T follicular helper cell (primary cell): ENCODE data around the gene TM4SF4.
"Not testable (repeated sequence)": the region's sequence is repeated elsewhere in the genome, so short reads cannot be mapped to it uniquely, and the experiment has no call there.

Experiments
- DNase-seq: peaks from one replicate; pipeline ENCODE4 v3.0.0-alpha.2; 2020; ENCODE audit warnings: low read depth
- total RNA-seq, 2 experiments: gene quantifications; one replicate each; lab custom pipeline; 2026; lab: John Stamatoyannopoulos, UW

The TM4SF4 gene, protein sequence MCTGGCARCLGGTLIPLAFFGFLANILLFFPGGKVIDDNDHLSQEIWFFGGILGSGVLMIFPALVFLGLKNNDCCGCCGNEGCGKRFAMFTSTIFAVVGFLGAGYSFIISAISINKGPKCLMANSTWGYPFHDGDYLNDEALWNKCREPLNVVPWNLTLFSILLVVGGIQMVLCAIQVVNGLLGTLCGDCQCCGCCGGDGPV
- 0 reads per million in 2 experiments for total RNA-seq

DNA sequence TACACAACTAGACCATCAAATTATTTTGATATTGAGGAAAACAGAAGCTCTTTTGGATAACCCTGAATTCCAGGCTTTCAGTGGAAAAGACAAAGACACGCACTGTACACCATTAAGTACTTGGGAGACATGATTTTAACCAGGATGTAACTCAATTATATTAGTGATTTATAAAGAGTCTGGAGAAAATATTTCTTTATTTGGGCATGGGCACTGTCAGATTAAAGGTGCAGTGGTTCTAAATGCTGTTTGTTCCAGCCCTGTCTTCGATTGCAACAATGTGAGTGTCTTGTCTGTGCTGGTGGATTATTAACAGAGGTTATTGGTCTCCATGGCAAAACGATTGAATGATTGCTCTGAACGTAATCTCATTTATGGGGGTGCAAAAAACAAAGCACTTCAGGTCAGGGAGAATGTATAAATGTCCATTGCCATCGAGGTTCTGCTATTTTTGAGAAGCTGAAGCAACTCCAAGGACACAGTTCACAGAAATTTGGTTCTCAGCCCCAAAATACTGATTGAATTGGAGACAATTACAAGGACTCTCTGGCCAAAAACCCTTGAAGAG is at the start of gene TM4SF4:
Gene TM4SF4 (plus strand): TSS at position 448 of the 568 bp plus-strand sequence. CDS start 181 bp downstream, outside the sequence.
- DNase-seq: no peak

DNA sequence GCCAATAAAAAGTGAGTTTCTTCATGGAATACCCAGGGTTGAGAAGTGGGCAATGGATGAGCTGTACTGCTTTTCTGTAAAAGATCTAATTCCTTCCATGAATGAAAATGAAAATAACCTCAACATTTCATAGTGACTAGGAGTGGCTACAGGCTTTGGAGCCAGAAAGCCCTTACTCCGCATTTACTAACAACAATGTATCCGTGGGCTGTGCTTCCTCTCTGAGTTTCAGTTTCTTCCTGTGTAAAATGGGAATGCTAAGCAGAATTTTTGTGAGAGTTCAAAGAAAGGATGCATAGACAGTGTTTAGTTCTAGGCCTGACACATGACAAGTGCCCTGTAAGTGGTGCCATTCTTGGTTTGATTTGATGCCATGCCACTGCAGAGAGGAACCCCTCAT is 49.6 kb upstream of the TM4SF4 start:
- DNase-seq: no peak

DNA sequence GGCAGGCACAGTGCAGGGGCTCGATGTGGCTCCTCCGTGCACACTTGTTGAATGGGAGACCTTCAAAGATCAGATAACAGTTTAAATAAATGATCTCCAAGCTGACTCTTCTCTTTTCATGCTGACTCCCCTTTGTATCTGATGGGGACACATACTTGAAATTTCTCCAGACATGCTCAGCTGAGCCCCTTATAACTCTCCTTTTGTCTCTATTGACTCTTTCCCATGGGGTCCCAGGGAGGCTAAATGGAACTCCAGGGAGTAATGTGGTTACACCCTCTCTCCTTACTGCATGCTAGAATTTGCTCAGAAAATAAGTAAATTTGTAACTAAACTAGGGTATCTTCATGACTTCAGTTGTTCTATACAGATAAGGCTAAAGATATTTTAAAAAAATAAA is 48.2 kb upstream of the TM4SF4 start:
- DNase-seq: no peak

DNA sequence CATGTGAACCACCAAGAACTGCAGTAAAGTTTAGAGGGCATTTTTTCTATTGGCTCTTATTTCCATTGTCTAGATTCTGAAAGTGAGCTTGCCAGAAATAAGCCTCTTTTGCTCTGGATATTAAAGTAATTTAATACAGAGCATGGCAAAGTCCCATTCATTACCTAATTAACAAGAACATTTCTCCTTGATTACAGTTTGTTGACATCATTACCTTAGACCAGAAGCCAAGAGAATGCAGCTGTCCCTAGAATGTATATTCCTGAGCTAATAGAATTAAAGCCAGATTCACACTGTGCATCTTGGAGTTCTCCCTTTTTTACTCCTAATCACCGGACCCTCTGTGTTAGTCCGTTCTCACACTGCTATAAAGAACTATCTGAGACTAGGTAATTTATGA is 46.4 kb upstream of the TM4SF4 start:
- no peak for DNase-seq

DNA sequence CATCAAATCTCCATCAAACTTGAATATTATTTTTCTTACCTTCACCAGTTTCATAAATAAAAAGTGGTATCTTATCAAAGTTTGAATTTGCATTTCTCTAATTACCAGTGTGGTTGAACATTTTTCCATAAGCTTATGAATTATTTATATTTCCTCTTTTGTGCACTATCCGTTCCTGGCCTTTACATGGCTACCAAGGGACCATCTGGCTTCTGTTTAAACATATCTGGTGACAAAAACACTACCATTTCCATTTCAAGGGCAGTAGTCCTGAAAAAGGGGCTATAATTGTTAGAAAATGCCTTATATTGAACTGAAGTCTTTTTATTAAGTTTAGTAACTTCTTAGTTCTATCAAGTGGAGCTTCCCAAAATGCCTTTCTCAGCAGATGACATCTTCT is 44.3 kb upstream of the TM4SF4 start:
- no peak for DNase-seq

DNA sequence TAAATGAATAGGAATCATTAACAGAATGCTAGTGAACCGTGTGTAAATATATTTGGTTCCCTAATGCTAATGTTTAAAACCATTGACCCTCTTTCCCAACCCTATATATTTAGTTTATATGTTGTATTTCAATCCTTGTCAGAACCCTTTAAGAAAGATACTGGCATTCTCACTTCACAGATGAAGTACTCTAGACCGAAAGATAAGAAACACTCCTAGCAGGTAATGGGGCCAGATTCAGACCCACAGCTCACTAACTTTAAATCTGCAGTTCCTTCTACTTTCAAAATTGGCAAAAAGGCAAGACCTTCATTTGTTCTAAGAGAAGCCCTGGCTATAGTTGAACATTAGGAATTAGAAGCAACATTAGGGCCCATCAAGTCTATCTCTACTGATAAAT is 42.3 kb upstream of the TM4SF4 start:
- DNase-seq: no peak

DNA sequence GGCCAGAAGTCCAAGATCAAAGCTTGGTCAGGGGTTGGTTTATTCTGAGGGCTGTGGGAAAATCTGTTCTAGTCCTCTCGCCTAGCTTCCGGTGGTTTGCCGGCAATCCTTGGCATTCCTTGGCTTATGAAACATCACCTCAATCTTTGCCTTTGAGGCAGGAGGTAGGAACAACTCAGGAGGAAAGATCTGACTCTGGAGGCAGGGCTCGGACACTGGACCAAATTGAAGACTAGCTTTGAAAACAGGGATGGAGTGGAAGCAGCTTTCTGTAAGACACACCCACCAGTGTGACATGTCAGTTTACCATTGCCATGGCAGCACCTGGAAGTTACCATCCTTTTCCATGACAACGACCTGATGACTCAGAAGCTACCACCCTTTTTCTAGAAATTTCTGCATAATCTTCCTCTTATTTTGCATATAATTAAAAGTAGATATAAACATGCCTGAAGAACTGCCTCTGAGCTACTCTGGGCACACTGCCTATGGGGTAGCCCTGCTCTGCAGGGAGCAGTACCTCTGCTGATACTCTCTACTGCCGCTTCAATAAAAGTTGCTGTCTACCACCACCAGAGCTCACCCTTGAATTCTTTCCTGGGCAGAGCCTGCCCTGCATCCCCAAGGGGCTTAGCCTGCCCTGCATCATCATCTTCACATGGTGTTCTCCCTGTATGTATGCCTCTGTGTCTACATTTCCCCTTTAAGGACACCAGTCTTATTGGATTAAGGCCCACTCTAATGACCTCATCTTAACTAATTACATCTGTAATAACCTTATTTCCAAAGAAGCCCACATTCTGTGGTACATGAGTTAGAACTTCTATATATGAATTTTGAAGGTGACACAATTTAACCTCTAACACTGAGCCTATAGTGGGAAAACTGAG is 38.3 kb upstream of the TM4SF4 start:
- DNase-seq: no peak

DNA sequence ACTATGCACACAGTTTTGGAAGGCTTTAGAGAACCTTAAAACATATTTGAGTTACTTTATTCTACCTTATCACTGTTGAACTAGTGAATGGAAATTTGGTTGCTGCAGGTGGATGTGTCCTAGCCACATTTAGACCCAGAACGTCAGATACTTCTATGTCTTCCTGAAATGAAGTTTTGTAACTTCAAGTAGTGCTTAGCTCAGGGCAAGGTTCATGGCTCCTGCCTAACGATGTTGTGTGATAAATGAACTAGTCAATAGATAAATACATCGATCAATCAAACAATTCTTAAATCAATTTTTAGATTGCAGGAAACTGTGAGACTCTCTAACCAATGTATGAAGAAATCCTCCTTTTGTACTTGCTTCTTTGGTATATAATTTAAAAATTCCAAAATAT is 37.2 kb upstream of the TM4SF4 start:
- no peak for DNase-seq

DNA sequence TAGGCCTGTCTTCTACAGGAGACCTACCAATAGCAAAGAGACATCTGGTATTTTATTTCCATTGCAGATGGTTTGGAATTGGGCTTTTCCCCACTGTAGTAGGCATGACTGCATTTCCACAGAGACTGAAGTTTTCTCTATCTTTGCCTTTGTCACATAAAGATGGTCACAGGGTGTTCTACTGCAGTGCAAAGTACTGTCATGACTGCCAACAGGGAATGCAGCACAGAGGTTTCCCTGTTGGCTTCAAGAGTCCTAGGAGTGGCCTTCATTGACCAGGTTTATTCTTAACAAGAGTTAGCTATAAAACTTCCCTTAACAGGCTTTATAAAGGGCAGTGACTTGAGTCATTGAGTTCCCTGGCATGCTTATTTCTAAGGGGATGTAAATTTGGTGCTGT is 36.8 kb upstream of the TM4SF4 start:
- DNase-seq: no peak

DNA sequence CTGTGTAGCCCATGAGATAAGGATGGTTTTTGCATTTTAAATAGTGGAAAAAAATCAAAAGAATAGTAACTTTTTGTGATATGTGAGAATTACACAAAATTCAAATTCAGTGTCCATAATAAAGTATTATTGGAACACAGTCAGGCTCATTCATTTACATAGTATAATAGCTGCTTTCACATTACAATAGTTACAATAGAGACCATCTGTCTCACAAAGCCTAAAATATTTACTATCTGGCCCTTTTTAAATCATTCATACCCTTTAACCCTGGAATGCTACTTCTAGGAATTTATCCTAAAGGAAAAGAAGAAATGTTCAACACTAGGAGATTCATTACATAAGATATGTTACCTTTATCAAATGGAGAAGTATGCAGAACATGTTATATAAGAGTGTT is 35.5 kb upstream of the TM4SF4 start:
- no peak for DNase-seq

DNA sequence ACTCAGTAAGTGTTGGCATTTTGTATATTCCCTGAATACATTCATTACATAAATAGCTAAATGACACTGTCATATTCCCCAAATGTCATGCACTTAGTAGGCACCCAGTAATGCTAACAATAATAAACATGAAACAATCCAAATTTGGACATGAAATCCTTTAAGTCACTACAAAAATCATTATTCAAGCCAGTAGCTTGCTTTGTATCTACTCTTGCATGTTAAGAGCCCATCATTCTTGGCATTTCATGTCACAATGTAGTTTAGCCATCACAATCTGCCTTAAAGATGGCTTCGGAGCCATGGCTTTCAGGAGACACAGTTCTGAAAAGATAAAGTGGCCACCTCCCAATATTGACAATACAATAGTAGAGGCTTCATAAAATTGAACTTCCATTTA is 32.9 kb upstream of the TM4SF4 start:
- DNase-seq: no peak

DNA sequence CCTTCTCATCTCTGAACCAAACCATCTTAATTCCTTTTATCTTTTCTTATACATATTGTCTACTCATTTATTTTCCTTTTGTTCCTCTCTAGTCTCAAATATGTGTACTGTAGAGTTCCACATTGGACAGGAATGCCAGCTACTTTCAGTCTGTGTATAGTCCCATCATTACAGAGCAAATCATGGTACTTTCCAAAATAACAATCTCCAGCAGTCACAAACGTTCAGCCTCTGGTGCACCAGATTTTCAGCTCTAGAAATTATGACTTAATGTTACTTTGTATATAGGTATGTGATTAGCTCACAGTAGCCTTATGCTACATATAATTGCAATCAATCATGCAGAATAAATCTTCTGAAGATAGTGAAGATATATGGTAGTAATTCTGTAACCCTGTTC is 32.5 kb upstream of the TM4SF4 start:
- no peak for DNase-seq

DNA sequence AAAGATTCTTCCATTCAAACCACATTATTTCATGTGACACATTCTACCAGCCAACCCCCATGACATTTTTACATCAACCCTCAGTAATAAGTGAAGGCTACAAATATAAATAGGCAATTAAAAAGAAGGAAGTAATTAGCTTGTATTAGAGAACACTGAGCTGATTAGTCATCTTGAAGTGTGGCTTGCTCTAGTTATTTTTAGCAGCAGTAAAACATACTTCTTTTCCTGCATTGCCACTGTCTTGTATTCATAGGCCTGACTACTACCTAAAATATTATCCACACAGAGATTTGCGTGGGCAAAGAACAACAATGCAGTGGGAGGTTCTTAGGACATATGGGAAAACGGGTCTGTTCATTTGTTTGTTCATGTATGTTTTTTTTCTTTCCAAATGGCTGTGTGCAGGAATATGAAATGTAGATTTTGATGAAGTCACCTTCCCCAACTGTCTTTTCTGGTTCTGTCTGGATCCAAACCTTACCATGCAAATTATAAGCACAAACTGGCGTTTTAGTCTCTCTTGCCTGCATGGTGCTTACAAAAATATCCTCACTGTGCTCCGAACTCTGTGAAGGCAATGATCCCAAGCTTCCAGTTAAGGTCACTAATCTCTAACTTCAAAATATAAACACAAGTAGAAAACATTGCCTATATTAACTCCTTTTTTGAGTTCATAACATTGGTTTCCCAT is 31.5 kb upstream of the TM4SF4 start:
- DNase-seq: no peak

DNA sequence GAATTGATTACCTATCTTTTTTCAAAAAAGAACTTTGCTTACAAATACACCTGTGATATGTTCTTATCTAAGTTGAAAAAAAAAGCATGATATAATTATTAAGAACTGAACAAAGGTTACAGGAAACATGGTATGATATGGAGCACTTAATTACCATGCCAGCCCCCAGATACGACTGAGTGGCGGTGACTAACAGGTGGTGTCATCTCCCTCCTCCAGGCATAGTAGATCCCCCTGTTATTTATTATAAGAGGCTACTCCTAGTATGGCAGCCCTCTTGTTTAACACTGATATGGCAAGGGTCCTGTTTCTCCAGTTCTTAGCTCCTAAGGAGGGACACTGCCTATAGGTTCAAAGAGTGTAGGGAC is 31.0 kb upstream of the TM4SF4 start:
- DNase-seq: no peak

DNA sequence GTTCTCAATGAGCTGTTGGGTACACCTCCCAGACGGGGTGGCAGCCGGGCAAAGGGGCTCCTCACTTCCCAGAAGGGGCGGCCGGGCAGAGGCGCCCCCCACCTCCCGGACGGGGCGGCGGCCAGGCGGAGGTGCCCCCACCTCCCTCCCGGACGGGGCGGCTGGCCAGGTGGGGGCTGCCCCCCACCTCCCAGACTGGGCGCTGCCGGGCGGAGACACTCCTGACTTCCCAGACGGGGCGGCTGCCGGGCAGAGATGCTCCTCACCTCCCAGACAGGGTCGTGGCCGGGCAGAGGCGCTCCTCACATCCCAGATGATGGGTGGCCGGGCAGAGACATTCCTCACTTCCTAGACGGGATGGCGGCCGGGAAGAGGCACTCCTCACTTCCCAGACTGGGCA is 29.6 kb upstream of the TM4SF4 start:
- DNase-seq: not testable (repeated sequence)

DNA sequence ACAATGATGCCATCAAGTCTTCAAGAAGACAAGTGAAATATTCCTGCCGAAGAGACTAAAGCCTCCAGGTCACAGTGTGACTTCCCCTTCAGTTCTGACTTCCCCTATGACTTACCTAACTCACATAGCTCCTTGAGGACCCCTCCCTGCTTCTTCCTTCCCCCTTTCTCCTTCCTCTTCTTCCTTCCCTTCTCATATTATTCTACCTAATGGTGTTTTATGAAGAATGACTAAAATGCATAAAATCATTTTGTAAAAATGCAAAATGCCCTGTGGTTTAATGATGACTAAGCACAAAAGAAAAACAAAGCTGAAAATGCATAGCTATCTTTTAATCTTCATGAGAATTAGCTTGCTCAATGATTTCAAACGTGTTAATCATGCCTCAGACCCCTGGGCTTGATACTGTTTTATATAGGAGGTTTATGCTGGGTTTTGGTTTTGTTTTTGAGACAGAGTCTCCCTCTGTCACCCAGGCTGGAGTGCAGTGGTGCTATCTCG is 26.1 kb upstream of the TM4SF4 start:
- DNase-seq: no peak

DNA sequence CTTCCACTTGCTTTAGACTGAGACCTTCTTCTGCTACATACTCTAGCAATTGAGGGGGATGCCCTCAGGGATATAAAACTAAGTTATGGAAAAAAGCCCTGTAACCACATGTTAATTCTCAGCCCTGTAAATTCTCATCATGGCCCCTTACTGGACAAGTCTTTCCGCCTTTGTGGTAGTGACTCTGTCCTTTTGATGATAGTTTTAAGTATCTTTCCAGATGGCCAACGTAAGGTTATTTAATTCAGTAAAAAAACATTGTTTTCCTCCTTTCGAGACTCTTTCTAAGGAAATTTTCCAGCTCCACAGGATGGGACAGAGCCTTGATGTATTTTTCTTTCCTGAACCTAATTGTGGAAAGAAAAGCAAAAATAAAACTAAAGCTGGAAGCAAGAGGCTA is 25.3 kb upstream of the TM4SF4 start:
- no peak for DNase-seq

DNA sequence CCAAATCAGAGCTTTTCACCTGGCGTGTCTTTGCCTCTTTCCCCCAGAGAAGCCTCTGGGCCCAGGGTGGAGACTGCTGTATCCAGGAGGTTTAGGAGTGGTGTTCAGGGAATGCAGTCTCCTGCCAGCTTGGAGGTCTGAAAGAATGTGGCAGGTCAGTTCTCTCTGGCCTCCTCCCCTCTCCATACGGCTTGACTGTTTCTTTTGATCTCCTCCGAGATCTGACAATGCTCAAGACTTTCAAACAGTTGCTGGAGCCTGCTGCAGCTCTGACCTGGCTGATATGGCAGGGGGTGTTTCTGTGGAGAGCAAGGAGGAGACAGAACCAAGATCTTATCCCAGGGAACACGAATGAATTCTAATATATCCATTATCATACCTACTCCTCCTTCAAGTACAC is 24.7 kb upstream of the TM4SF4 start:
- DNase-seq: no peak

DNA sequence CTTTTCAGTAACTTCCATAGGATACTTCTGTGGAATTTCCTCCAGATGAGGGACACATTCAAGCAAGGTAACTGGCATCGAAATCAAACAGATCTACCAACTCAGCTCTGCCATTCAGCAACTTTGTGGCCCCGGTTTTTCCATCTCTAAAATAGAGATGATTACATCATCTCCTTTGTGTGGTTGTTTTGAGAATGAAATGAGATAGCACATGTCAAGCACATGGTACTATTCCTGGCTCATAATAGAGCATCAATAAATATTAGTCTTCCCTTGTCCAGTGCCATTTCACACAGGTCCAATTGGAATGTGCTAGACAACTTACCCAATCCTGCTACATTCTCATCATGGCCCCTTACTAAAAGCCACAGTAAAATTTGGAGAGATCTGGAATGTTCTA is 24.2 kb upstream of the TM4SF4 start:
- no peak for DNase-seq

DNA sequence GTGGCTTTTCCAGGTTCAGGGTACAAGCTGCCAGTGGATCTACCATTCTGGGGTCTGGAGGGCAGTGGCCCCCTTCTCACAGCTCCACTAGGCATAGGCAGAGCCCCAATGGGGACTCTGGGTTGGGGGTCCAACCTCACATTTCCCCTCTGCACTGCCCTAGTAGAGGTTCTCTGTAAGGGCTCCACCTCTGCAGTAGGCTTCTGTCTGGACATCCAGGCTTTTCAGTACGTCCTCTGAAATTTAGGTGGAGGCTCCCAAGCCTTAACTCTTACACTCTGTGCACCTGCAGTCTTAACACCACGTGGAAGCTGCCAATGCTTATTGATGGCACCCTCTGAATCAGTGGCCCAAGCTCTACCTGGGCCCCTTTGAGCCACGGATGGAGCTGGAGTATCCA is 22.5 kb upstream of the TM4SF4 start:
- no peak for DNase-seq

DNA sequence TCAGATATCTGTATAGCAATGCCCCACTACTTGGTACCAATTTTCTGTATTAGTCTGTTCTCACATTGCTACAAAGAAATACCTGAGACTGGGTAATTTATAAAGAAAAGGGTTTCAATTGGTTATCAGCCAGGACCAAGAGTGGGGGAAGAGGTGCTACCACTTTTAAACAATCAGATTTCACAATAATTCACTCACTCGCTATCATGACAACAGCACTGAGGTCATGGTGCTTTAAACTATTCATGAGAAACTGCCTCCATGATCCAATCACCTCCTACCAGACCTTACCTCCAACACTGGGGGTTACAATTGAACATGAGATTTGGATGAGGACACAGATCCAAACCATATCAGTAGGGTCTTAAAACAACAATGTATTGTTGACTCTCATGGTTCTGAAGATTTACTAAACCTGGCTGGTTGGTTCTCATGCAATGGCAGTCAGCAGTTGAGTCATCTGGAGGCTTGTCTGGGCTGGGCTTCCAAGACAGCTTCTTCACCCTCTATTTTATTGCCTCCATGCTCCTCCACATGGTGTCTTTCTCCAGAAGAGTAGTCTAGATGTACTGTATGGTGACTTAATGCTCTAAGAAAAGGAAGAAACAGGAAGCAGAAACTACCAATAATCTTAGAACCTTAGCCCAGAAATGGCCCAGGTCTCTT is 21.2 kb upstream of the TM4SF4 start:
- no peak for DNase-seq

DNA sequence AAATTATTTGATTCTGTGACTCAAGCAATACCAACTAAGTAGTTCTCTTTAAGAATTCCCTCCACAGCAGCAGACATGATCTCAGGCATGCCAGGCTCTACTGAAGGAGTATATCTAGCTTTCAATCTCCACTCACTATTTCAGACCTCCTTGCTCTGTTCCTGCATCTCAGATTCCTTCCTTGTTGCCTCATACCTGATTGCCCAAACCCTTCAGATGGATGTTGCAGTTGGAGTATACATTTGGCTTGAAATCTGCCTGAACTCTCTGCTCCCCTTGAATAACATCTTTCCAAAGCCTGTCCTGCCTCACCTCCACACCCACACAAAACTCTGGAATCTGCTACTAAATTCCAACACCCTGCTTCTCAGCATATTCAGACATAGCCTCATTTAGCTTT is 19.8 kb upstream of the TM4SF4 start:
- no peak for DNase-seq
